AG09309 (cell line): ENCODE measurements around the gene CTXN3.

Experiments
- DNase-seq: peaks from one replicate; pipeline ENCODE4 v3.0.0-alpha.2; 2010; ENCODE audit warnings: low read depth
- H3K4me3 ChIP-seq: 2 replicates; pipeline ENCODE4 v1.5.1; 2011; ENCODE audit warnings: mild to moderate bottlenecking, low read depth, low read length, moderate library complexity; ENCODE audit not compliant: control insufficient read depth
- TF ChIP-seq, protein P1 (sequence below): IDR thresholded peaks from 2 replicates; pipeline ENCODE4 v1.5.1; 2011; ENCODE audit warnings: mild to moderate bottlenecking, low read depth, low read length, inconsistent platforms; ENCODE audit not compliant: insufficient read depth, control insufficient read depth; ENCODE audit errors: missing control alignments

The CTXN3 gene

DNA sequence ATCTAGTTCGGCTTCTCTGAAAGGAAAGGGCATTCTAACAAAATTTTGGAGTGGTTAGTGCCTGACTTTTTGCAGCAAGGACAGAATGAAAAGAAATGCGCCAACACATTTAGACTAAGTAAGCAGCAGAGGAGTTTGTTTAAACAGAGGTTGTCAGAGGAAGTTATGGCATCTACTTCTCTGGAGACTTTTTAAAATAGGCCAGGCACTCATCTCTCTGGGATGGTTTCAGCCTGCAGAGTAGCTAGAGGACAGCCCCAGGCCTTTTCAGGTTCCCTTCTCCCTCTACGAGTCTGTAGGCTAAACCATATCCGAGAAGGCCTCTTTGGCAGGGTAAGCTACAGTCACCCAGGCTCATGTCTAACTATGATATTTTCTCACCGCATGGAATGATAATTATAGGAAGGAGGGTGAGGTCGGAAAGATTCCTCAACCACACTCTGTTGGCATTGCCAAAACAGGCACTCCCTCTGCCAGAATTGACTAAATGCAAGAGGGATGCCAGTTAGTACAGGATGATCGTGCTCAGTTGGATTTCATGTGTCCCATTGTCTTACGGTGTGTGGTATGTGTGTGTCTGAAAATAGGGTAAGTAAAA is 1.4 kb upstream of the CTXN3 start:
- H3K4me3 ChIP-seq: no peak overlapping the region
- DNase-seq: no peak
- TF ChIP-seq, protein P1, sequence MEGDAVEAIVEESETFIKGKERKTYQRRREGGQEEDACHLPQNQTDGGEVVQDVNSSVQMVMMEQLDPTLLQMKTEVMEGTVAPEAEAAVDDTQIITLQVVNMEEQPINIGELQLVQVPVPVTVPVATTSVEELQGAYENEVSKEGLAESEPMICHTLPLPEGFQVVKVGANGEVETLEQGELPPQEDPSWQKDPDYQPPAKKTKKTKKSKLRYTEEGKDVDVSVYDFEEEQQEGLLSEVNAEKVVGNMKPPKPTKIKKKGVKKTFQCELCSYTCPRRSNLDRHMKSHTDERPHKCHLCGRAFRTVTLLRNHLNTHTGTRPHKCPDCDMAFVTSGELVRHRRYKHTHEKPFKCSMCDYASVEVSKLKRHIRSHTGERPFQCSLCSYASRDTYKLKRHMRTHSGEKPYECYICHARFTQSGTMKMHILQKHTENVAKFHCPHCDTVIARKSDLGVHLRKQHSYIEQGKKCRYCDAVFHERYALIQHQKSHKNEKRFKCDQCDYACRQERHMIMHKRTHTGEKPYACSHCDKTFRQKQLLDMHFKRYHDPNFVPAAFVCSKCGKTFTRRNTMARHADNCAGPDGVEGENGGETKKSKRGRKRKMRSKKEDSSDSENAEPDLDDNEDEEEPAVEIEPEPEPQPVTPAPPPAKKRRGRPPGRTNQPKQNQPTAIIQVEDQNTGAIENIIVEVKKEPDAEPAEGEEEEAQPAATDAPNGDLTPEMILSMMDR: no peak

DNA sequence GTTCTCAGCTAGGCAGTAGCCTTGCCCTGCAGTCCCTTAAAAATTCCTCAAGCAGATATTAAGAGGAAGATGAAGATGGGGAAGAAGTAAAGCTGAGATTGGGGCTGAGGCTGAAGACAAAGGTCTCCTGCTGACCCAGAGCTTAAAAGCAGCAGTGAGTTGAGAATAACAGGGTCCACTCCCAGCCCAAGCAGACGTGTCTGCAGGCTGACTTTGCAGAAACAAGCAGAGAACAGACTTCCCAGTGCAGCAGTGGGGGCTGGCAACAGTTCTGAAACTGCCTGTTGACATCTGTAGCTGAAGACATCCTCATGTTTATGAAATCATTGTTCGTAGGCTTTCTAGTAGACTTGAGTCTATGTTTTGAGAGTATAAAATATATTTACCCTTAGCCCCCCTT is 1.1 kb downstream of the CTXN3 start:
- no peak for DNase-seq
- H3K4me3 ChIP-seq: no peak overlapping the region
- TF ChIP-seq, protein P1: no peak

DNA sequence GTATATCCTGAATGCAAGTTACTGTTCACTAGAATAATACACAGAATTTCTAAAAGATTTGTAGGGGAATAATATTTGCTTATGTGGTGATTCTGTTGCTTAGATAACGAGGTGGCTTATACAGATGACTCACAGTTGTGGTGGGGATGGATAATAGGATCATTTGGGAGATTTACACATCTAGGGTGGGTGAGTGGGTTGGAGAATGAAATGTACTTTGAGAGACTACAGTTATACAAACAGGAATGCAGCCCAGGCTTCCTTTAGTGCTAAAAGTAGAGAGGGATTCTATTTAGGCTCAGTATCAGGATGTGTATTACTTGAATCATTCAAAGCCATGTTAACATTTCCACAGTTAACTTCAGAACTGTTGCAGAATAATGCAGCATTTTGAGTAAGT is 1.8 kb downstream of the CTXN3 start:
- H3K4me3 ChIP-seq: no peak overlapping the region
- TF ChIP-seq, protein P1: no peak
- no peak for DNase-seq

DNA sequence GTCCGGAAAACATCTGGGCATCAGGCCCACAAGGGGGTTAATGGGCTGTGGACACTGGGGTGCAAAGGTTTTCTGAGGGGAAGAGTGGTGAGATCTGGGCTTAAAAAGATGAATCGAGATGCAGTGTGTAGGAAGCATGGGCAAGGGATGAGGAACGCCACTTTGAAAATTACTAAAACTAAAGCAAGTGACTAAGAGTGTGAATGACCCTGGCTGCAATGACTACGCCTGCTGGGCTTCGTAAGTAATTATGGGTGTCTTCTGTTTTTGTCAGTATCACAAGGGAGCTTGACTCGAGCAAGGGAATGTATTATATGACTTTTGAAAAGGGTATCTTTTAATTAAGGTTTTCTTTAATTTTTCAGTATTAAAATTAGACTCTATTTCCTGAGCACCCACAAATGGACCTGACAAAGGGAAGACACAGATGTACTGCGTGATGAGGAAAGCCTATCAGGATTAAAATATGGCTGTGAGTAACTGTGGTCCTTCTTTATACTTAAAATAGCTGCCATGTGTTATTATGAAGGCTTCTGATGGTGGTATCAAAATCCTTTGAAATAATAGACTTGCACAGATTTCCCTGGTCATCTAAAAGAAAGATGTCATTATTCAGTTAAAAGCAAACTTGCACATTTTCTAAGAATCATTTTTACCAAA is 4.2 kb downstream of the CTXN3 start:
- TF ChIP-seq, protein P1: no peak

DNA sequence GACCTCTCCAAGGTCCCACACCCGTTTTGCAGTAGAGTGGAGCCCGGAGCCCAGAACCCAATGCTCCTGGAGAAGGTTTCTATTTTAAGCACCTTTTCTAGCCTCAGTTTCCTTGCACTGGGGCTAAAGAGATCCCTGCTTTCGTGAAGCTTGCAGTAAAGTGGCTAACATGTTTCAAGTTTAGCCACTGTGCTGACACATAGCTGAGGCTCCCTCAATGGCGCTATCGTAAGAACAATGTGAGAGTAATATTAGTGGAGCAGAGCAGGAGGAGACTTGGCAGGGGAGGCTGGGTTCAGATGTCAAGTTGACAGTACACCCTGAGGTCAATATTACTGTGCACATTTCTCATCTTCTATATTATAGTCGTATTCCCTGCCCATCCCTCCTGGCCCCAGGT is 7.9 kb downstream of the CTXN3 start:
- DNase-seq: no peak
- H3K4me3 ChIP-seq: no peak overlapping the region
- TF ChIP-seq, protein P1: no peak

More for the DNA sequence above, 4.2 kb downstream of the CTXN3 start:
- no peak overlapping the region for H3K4me3 ChIP-seq
- no peak for DNase-seq

DNA sequence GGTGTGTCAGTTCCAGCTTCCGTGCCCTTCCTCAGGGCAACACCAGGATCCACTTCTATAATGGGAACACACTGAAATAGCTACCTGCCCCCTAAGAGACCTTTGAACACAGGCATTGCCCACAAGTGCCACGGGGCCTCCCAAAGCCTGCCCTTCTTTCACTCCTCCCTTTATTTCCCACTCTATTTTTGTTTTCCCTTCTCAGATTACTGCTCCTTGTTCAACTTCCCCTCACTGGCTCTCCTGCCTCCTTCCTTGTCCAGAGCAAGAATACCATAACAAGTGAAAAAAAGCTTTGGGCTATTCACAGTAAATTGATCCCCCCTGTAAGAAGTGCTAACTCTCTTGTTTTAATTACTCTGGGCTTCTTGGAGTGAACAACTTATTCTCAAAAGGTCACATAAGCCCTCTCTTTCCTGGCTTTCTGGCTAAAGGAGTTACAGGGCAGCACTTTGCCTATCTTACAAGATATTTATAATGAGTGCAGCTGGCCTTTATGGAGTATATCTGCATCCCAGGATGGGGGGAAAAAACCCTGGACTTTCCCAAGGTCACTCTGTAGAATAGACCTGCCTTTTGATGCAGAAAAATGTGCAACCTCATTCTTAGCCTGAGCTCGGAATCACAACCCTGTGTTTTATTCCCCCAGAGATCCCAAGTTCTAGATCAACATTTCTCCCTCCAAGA is 11.3 kb downstream of the CTXN3 start:
- no peak overlapping the region for H3K4me3 ChIP-seq
- DNase-seq: no peak
- TF ChIP-seq, protein P1: no peak
